ENCODE measurements around the gene TCF12.

Gene TCF12

GRCh38 chr15:57028176-57028575 is 109.7 kb downstream of the TCF12 start:
- no peak for TF ChIP-seq CTCF (IDR thresholded peaks at IDR 0.05)

GRCh38 chr15:57030011-57030410 is 111.6 kb downstream of the TCF12 start:
- no peak for TF ChIP-seq CTCF (IDR thresholded peaks at IDR 0.05)

GRCh38 chr15:57031082-57031481 is 112.6 kb downstream of the TCF12 start:
- no peak for TF ChIP-seq CTCF (IDR thresholded peaks at IDR 0.05)

- no peak for TF ChIP-seq CTCF (IDR thresholded peaks at IDR 0.05)
Observed at GRCh38 chr15:57031605-57032004, 113.2 kb downstream of the TCF12 start.

GRCh38 chr15:57032338-57032737 is 113.9 kb downstream of the TCF12 start:
- no peak for TF ChIP-seq CTCF (IDR thresholded peaks at IDR 0.05)

GRCh38 chr15:57033715-57034439 is 115.4 kb downstream of the TCF12 start:
- TF ChIP-seq CTCF (IDR thresholded peaks at IDR 0.05): no peak

DNA sequence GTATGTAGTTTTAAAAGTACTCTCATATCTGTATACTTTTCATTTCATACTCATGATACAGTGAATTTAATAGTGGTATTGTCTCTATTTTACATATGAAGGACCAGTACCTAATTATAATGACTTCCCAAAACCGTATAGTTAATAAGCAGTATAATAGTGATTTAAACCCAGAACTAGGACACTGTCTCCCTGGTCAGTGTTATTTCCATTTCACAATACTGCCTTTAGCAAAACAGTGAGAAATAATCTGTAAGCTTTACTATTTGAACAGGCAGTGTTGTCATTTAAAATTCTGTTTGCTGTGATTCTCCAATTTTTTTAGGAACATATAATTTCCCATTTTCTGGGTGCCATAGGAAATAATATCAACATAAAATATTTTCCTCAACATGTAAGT is 116.2 kb downstream of the TCF12 start:
- no peak for TF ChIP-seq CTCF (IDR thresholded peaks at IDR 0.05)

- no peak for TF ChIP-seq CTCF (IDR thresholded peaks at IDR 0.05)
Observed at GRCh38 chr15:57035664-57036063, 117.2 kb downstream of the TCF12 start.

Data from LNCAP (cell line).